HAP-1 (cell line): ENCODE measurements around the gene NR4A2.

Experiments
- DNase-seq, 2 experiments: peaks; one replicate each; pipeline ENCODE4 v3.0.0-alpha.2; 2016 to 2020; ENCODE audit warnings: low spot score in 2 of 2
- H3K27me3 ChIP-seq: fragments of 250-450 bp; sonication (Bioruptor Pico); 2 replicates; pipeline ENCODE4 v1.5.1; 2020; ENCODE audit warnings: low read depth, mild to moderate bottlenecking, moderate library complexity
- H3K36me3 ChIP-seq: fragments of 250-450 bp; sonication (Bioruptor Pico); replicated peaks from 2 replicates; pipeline ENCODE4 v1.5.1; 2020; ENCODE audit warnings: mild to moderate bottlenecking
- H3K4me1 ChIP-seq: fragments of 250-450 bp; sonication (Bioruptor Pico); 2 replicates; pipeline ENCODE4 v1.5.1; 2020; ENCODE audit warnings: mild to moderate bottlenecking
- H3K4me3 ChIP-seq: fragments of 250-450 bp; sonication (Bioruptor Pico); 2 replicates; pipeline ENCODE4 v1.5.1; 2020; ENCODE audit warnings: mild to moderate bottlenecking, moderate library complexity
- H3K9me3 ChIP-seq: fragments of 250-450 bp; sonication (Bioruptor Pico); 2 replicates; pipeline ENCODE4 v1.5.1; 2020; ENCODE audit warnings: mild to moderate bottlenecking, moderate library complexity
- in situ Hi-C: fragments of 300-500 bp; cut with MboI; formaldehyde crosslinking; loops from 3 replicates; pipeline ENCODE4 v1.14.3; 2020; ENCODE audit warnings: low sequenced_read_pairs, inconsistent platforms, mixed read lengths

NR4A2 gene

DNA sequence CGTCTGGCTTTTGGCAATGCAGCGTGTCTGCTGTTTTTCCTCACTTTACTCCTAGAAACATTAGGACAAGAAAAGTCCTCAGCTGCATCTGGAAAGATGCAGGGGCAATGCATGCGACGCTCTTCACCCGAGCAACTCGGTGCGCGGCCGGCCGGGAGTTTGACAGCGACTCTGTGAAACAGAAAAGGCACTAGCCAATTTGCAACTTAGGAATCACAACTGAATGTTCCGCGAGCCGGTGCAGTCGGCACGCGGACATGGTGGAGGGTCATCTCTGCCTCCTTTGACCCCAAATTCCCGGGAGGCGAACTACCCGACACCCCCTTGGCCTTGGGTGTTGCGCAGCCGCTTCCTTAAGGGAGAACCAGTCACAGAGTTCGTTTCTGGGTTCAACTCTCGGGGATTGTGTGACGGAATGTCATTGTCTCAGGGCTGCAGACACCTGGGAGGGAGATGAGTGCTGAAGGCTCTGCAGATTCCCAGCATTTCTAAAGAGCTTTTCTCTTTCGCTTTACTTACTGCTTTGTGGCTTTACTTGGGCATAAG lies 9.8 kb downstream of the NR4A2 start:
- peaks cover 6% of the 10 kb centered on the region for H3K36me3 ChIP-seq
- no peaks in the 10 kb centered on the region for H3K27me3 ChIP-seq
- in situ Hi-C loops, result no loop called here
- H3K4me3 ChIP-seq, result no peak overlapping the region
- no peaks in the 10 kb centered on the region for H3K4me1 ChIP-seq
- H3K9me3 ChIP-seq, result peaks cover 2% of the 10 kb centered on the region; the same call in 1 of the 2 replicates
- no peak for DNase-seq

DNA sequence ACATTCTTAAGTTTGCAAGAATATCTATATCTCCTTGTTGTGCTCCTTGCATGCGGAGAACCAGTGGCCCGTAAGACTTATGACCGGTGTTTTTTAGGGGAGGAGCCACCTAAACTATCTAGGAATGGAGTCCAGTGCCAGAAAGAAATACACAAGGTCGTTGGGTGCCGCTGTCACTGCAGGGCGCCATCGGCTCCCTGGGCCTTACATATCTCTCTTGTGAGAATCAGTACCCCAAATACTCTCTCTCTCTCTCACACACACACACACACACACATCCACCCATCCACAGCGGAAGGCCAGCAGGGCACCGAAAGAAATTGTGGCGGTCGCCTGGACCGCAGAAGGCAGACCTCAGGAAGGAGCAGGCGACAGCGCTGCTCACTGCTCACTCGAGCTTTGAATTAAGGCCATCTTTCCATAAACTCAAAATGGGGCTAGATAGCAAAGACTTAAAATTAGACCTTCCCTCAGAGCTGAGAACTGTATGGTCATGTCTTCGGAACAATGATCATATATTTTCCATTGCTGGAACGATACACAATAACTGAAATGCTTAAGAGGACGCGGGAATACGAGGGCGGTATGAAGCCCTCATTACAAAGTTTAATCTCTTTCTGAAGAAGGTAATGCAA lies 10.4 kb downstream of the NR4A2 start:
- H3K4me3 ChIP-seq, result no peak overlapping the region
- in situ Hi-C loops, result no loop called here
- H3K36me3 ChIP-seq, result peaks cover 6% of the 10 kb centered on the region
- DNase-seq, result no peak
- H3K27me3 ChIP-seq, result no peaks in the 10 kb centered on the region
- peaks cover 2% of the 10 kb centered on the region; the same call in 1 of the 2 replicates for H3K9me3 ChIP-seq
- no peaks in the 10 kb centered on the region for H3K4me1 ChIP-seq

DNA sequence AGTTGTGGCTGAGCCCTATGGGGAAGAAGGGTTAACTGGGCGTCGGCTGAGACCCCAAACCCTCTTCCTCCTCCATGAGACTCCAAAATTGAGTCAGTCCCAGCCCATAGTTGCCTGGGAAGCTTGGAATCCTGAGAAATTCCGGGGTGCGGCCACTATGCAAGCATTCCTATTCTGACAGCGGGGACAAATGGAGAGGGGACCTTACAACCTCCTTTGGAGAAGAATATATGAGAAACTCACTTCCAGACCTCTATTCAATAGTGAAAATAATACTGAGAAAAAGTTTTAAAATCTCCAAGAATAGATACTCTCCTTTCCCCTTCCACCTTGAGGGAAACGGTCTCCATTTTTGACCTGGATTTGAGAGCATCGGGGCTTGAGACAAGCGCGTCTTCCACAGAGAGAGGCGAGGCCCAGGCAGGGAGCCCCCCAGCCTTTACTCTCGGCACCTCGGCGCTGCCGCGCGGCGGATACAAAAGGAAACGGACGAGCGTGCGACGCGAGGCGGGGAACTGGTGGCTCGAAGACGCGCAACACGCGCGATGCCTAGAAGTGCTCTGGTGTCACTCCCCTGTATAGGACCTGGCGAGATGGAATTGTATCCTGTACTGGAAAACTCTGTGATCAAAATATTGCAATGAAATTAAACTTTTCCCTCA lies 11.1 kb downstream of the NR4A2 start:
- H3K4me3 ChIP-seq, result no peak overlapping the region

DNA sequence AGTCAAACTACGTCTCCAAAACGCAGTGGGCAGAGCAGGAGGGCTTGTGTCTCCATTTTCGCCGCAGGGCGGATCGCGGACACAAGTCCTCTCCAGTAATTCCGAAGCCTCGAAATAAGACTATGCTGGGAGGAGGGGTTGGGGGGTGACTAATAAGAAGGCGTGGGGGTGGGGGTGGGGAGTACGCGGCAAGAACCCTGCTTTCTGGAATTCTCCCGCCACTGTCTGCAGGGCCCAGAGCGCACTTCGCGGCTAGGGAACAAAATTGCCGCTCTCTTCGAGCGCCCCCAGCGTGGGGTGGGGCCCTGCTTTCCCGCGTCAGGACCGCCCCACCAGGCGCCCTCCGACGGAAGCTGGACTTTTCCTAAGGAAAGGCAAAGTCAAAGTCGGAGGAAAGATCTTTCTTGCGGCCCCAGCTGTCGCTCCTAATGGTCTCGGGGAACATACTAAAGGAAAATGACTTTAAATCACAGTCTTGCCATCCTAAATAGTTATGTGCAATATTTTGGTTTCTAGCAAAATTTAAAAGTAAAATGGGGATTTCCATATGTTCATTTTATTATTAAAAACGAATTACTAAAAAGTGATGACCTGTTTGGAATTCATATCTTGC lies 11.9 kb downstream of the NR4A2 start:
- in situ Hi-C loops, result no loop called here
- H3K36me3 ChIP-seq, result peaks cover 6% of the 10 kb centered on the region
- peaks cover 2% of the 10 kb centered on the region; the same call in 1 of the 2 replicates for H3K9me3 ChIP-seq
- no peak overlapping the region for H3K4me3 ChIP-seq
- H3K27me3 ChIP-seq, result no peaks in the 10 kb centered on the region
- no peaks in the 10 kb centered on the region for H3K4me1 ChIP-seq
- DNase-seq, result no peak

More for the DNA sequence above, 11.1 kb downstream of the NR4A2 start:
- no peaks in the 10 kb centered on the region for H3K27me3 ChIP-seq
- in situ Hi-C loops, result no loop called here
- DNase-seq, result no peak
- peaks cover 2% of the 10 kb centered on the region; the same call in 1 of the 2 replicates for H3K9me3 ChIP-seq
- H3K4me1 ChIP-seq, result no peaks in the 10 kb centered on the region
- peaks cover 6% of the 10 kb centered on the region for H3K36me3 ChIP-seq

DNA sequence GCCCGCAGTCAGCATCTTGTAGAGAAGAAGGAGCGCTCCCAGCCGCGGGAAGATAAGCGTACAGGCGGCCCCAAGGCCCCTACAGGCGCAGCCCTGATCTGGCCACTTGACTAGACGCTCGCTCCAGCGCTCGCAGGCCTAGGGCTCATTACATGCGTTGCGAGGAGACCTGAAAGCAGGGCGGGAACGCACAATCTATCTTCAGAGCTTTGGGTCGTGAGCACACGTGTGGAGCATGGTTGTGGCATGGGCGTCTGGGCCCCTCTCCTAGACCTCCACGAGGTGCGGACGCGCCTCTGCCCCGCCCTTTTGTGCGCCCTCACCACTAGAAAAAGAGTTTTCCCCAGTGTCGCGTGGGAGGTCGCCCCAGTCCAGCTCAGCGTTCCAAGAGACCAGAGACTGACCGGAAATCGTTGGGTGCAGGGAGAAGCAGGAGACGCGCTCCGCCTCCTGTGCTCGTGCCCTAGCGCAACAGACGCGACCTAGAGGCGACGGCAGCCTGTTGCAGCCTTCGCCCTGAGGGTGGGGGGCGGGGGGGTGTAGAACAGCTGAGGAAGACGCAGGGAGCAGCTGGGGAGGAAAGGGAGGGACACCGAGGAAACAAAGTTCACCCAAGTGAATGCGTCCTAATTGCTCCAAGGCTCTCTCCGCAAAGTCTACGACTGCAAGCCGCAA lies 12.6 kb downstream of the NR4A2 start:
- Histone ChIP-seq H3K36me3 (peaks cover under 1% of the 10 kb centered on the region; the same call in 1 of the 2 replicates), H3K4me3 (no peak overlapping the region), H3K4me1 (no peaks in the 10 kb centered on the region), H3K9me3 (peaks cover 2% of the 10 kb centered on the region; the same call in 1 of the 2 replicates), H3K27me3 (no peaks in the 10 kb centered on the region)
- in situ Hi-C loops, result no loop called here
- no peak for DNase-seq

DNA sequence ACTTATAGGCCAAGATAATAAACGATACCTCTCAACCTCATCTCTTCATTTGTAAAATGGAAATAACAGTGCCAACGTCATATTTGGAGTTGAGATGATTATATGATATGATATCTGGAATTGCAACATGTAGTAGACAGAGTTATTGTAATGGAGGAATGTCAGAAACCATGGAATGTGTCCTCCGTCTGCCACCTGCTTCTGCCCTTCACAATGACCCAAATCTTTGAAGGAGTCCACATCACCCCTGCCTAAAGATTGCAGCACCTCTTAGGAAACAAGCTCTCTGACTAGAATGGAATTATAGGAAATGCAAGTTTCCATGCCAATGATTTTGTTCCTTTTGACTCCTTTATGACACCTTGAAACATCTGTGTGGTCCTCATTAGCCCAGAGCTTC lies 14.9 kb downstream of the NR4A2 start:
- H3K4me1 ChIP-seq, result no peaks in the 10 kb centered on the region
- in situ Hi-C loops, result no loop called here
- DNase-seq, result no peak
- H3K36me3 ChIP-seq, result no peaks in the 10 kb centered on the region
- H3K9me3 ChIP-seq, result peaks cover 2% of the 10 kb centered on the region; the same call in 1 of the 2 replicates
- no peaks in the 10 kb centered on the region for H3K27me3 ChIP-seq
- no peak overlapping the region for H3K4me3 ChIP-seq

DNA sequence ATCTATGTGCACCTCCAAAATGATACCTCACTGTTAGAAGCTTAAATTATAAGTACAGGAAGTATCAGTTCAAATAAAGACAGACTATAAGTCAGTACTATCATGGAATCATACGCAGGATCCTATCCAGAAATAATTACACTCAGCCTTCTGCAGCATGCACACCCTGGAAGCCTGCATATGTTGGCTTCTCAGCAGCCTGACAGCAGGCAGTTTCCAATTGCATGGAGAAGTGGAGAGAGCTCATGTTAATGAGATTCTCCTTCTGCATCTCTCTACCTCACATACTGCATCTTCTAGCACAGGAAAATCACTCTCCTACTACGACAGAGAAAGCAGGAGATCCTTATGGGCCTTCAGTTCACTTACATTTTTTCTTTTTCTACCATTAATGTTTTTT lies 20.5 kb downstream of the NR4A2 start:
- in situ Hi-C loops, result no loop called here
- Histone ChIP-seq H3K4me1 (no peaks in the 10 kb centered on the region), H3K27me3 (no peaks in the 10 kb centered on the region), H3K4me3 (no peak overlapping the region), H3K36me3 (no peaks in the 10 kb centered on the region), H3K9me3 (no peaks in the 10 kb centered on the region)
- DNase-seq, result no peak

DNA sequence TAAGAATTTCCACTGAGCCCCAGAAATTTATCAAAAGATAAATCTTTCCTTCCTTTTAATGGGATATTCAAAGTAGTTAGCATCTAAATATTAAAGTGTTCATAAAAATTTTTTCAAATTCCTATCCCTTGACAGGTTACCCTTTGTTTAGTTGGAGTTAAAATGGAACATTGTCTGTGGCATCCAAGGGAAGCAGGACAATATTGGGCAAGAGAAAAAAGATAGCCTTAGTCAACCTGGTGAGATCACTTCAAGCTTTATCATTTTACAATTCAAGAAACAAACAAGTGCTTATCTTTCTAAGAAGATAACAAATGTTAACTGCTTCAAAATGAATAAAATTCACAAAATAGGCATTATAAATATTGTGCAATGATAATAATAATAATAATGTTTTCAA lies 21.7 kb downstream of the NR4A2 start:
- DNase-seq, result no peak

DNA sequence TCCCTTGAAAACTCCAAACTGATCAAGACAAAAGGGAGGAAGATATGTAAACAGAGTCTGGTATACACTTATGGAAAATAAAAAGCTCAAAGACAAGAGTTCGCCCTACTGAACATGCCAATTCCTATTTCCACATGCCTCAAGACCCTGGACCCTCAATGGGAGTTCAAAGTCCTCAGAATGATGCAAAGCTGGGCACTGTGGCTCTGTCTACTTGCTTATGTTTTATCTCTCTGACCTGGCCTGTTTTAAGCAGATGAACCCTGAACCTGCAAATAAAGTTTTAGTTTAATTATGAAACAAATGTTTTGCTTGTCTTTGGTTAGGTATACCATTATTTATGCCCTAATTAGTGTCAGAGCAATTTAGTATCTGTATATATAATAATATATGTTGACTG lies 22.6 kb downstream of the NR4A2 start:
- no peaks in the 10 kb centered on the region for H3K27me3 ChIP-seq
- H3K4me1 ChIP-seq, result no peaks in the 10 kb centered on the region
- no peaks in the 10 kb centered on the region for H3K36me3 ChIP-seq
- no peak for DNase-seq
- H3K4me3 ChIP-seq, result no peak overlapping the region
- no peaks in the 10 kb centered on the region for H3K9me3 ChIP-seq
- in situ Hi-C loops, result no loop called here

More for the DNA sequence above, 21.7 kb downstream of the NR4A2 start:
- Histone ChIP-seq H3K4me3 (no peak overlapping the region), H3K9me3 (no peaks in the 10 kb centered on the region), H3K36me3 (no peaks in the 10 kb centered on the region), H3K27me3 (no peaks in the 10 kb centered on the region), H3K4me1 (no peaks in the 10 kb centered on the region)
- in situ Hi-C loops, result no loop called here

DNA sequence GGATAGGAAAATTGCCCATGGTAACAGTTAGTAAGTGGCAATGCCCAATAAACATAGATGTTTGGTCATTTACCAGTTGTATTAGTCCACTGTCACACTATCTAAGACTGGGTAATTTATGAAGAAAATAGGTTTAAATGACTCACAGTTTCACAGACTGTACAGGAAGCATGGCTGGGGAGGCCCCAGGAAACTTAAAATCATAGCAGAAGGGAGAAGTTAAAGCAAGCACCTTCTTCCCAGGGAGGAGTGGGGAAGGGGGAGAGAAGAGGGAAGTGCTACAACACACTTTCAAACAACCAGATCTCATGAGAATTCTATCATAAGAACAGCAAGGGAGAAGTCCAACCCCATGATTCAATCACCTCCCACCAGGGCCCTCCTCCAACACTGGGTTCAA lies 23.4 kb downstream of the NR4A2 start:
- no peaks in the 10 kb centered on the region for H3K4me1 ChIP-seq
- H3K9me3 ChIP-seq, result no peaks in the 10 kb centered on the region
- DNase-seq, result no peak
- no peaks in the 10 kb centered on the region for H3K36me3 ChIP-seq
- no peak overlapping the region for H3K4me3 ChIP-seq
- no peaks in the 10 kb centered on the region for H3K27me3 ChIP-seq
- in situ Hi-C loops, result no loop called here

DNA sequence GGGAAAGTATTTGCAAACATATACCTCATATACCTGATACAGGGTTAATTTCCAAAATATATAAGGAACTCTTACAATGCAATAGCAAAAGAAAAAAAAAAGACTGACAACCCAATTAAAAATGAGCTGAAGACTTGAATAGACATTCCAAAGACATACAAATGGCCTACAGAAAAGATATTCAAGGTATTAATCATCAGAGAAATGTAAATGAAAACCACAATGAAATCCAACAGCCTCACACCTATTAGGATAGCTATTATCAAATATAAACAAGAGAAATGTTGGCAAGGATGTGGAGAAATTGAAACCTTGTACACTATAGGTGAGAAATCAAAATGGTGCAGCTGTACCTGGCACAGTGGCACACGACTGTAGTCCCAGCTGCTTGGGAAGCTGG lies 25.7 kb downstream of the NR4A2 start:
- no peaks in the 10 kb centered on the region; the same call in 1 of the 2 replicates for H3K4me1 ChIP-seq
- no peak for DNase-seq
- H3K27me3 ChIP-seq, result no peaks in the 10 kb centered on the region
- in situ Hi-C loops, result no loop called here
- no peak overlapping the region for H3K4me3 ChIP-seq
- no peaks in the 10 kb centered on the region for H3K9me3 ChIP-seq
- H3K36me3 ChIP-seq, result no peaks in the 10 kb centered on the region

DNA sequence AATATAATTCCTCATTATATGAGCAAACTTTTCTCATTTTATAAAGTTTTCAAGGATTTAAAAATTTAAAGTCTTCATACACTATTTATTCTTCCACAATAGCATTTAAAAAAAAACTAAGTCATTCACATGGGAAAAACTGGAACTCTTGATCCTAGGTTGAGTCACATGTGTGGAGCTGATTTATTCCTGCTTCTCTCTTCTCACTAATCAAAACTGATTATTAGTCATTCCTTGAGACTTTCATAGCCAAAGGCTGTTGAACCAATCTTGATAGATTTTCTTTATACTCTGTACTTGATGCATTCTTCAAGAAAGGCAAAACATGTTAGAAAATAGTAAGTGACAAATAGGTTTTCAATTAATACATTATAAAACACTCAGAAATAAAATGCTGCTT lies 27.4 kb downstream of the NR4A2 start:
- in situ Hi-C loops, result no loop called here
- Histone ChIP-seq H3K27me3 (no peaks in the 10 kb centered on the region), H3K4me3 (no peak overlapping the region), H3K4me1 (no peaks in the 10 kb centered on the region; the same call in 1 of the 2 replicates), H3K36me3 (no peaks in the 10 kb centered on the region), H3K9me3 (no peaks in the 10 kb centered on the region)
- DNase-seq, result no peak

DNA sequence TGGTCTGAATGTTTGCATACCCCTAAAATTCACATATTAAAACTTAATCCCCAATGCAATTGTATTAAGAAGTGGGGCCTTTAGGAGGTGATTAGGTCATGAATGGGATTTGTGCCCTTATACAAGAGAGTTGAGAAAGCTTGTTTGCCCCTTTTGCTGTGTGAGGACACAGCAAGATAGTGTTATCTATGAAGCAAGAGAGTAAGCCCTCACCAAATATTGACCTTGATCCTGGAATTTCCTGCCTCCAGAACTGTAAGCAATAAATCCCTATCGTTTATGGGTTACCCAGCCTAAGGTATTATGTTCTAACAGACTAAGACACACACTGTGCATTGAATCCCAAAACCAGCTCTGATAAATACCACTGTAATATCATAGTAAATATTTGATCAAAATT lies 32.2 kb downstream of the NR4A2 start:
- DNase-seq, result no peak
- in situ Hi-C loops, result no loop called here
- no peak overlapping the region for H3K4me3 ChIP-seq
- no peaks in the 10 kb centered on the region for H3K27me3 ChIP-seq
- no peaks in the 10 kb centered on the region for H3K9me3 ChIP-seq
- H3K4me1 ChIP-seq, result no peaks in the 10 kb centered on the region; the same call in 1 of the 2 replicates
- H3K36me3 ChIP-seq, result no peaks in the 10 kb centered on the region
